Measurements from ENCODE around the gene PRICKLE4.

DNA sequence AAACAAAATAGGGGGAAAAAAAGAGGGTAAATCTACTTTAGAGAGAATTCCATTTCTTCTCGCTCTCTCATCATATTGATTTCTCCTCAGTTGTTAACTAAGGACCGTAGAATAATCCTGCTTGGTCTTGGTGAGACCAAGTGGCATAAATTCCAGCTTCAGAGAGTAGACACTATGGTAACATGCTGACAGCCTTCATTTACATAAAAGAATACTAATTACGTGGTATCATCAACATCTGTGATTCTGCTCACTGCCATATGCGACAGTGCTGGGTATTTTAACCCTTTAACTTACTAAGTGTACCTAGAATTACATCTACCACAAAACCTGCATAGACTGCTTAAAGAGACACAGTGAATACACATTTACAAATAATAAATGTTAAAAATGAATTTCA is 34.0 kb downstream of the PRICKLE4 start:
- TF ChIP-seq CTCF (IDR thresholded peaks at IDR 0.05; ENCODE audit: low read depth, low read length) (no peak), EZH2phosphoT487 (IDR thresholded peaks at IDR 0.05; ENCODE audit: low read depth) (no peak)

All from OCI-LY3 (cell line).